Upper lobe of left lung (tissue), 4 donors: ENCODE data around the gene ZKSCAN2.

Experiments
- CTCF ChIP-seq, 6 experiments: fragments of 450-650 bp in 4 of 6; fragments of 200-600 bp in 2 of 6; sonication (generic) in 2 of 6; IDR thresholded peaks; one replicate each; pipeline ENCODE4 v1.5.1; 2016 to 2019; ENCODE audit warnings: antibody characterized with exemption in 6 of 6
- EP300 ChIP-seq, 4 donors: sonication (generic); formaldehyde crosslinking; IDR thresholded peaks; one replicate each; pipeline ENCODE4 v1.5.1; 2017; ENCODE audit warnings: antibody characterized with exemption in 4 of 4, control low read depth in 2 of 4
- POLR2AphosphoS5 ChIP-seq, 2 donors: sonication (generic); formaldehyde crosslinking; IDR thresholded peaks; one replicate each; pipeline ENCODE4 v1.5.1; 2017; ENCODE audit warnings: antibody characterized with exemption in 2 of 2

GRCh38 chr16:25269879-25270278 lies 12.2 kb upstream of the ZKSCAN2 start:
- no peak for TF ChIP-seq POLR2AphosphoS5 (IDR thresholded peaks at IDR 0.05)
- no peak for TF ChIP-seq EP300 (IDR thresholded peaks at IDR 0.05)
- no peak for TF ChIP-seq CTCF (IDR thresholded peaks at IDR 0.05)
